HEK293 (cell line): Measurements from ENCODE around the gene DGKG.

Experiments used
- KLF1 ChIP-seq: fragments of 450-650 bp; formaldehyde crosslinking; IDR thresholded peaks from 2 replicates; pipeline ENCODE4 v1.5.1; 2016; ENCODE audit warnings: missing biosample characterization, missing genetic modification characterization
- ZNF639 ChIP-seq: fragments of 450-650 bp; formaldehyde crosslinking; IDR thresholded peaks from 2 replicates; pipeline ENCODE4 v1.5.1; 2016; ENCODE audit warnings: missing biosample characterization, missing genetic modification characterization
- TF ChIP-seq, protein P1 (sequence below): fragments of 450-650 bp; formaldehyde crosslinking; IDR thresholded peaks from 2 replicates; pipeline ENCODE4 v1.5.1; 2016; ENCODE audit warnings: missing biosample characterization, missing genetic modification characterization

DNA sequence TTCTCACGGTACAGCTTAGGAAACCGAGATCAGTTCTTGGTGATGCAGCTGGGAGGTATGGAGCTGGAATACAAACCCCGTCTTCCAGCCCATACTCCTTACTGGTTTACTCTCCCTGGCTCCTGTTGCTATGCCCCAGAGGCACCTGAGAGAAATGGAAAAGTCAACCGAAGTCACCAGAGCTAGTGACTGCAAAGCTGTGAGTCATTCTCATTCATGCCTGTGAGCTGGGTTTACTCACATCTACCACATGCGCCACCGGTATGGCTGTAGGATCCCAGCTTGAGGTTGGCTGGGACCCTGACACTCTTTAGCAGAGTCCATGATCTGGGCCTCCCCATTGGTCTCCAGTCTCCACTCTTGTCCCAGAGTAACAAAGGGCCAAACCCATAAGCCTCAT, 141.7 kb downstream of the DGKG start:
- TF ChIP-seq, protein P1, sequence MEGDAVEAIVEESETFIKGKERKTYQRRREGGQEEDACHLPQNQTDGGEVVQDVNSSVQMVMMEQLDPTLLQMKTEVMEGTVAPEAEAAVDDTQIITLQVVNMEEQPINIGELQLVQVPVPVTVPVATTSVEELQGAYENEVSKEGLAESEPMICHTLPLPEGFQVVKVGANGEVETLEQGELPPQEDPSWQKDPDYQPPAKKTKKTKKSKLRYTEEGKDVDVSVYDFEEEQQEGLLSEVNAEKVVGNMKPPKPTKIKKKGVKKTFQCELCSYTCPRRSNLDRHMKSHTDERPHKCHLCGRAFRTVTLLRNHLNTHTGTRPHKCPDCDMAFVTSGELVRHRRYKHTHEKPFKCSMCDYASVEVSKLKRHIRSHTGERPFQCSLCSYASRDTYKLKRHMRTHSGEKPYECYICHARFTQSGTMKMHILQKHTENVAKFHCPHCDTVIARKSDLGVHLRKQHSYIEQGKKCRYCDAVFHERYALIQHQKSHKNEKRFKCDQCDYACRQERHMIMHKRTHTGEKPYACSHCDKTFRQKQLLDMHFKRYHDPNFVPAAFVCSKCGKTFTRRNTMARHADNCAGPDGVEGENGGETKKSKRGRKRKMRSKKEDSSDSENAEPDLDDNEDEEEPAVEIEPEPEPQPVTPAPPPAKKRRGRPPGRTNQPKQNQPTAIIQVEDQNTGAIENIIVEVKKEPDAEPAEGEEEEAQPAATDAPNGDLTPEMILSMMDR: no peak
- TF ChIP-seq KLF1 (tag by site-specific recombination) (no peak), ZNF639 (tag by site-specific recombination) (no peak)
